ENCODE measurements around the gene MYPOP.

MYPOP gene

DNA sequence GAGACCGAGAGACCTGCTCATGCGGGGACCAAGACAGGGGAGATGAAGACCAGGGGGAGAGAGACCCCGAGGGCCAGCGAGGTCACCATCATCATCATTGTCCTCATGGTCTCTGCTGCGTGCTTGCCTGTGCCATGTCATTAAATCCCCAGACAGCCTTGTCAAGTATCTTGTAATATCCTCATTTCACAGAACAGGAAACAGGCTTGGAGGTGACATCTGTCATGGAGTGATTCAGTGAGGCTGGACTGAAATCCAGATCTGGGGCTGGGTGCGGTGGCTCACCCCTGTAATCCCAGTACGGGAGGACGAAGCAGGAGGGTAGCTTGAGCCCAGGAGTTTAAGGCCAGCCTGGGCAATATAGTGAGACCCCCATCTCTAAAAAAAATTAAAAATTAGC is 18.0 kb upstream of the MYPOP start:
- Histone ChIP-seq H3K4me1 (ENCODE audit: insufficient read depth, low read length) (no peaks in the 10 kb centered on the region), H3K9me3 (ENCODE audit: control insufficient read depth, insufficient read depth, low read length) (no peaks in the 10 kb centered on the region), H3K9ac (ENCODE audit: low read depth, low read length) (no peak overlapping the region), H3K36me3 (ENCODE audit: insufficient read depth, low read length) (no peaks in the 10 kb centered on the region)

DNA sequence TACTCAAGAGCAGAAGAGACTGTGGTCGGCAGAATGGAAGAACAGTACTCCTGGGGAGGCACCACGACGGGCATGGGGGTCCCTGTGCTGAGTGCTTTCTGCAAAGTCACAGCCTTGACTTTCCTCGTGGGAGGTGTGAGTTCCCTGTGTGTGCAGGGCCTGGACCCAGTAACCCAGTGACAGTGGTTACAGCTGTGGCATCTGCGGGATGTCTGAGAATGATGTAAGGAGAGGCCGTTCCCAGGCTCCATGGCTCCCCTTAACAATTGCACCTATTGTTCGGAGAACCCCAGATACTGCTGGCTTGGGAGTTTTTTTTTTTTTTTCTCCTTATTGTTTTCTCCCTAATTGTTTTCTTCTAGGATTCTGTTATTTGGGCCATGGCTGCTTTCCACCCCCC is 17.3 kb upstream of the MYPOP start:
- Histone ChIP-seq H3K36me3 (ENCODE audit: insufficient read depth, low read length) (no peaks in the 10 kb centered on the region), H3K9ac (ENCODE audit: low read depth, low read length) (no peak overlapping the region), H3K4me1 (ENCODE audit: insufficient read depth, low read length) (no peaks in the 10 kb centered on the region), H3K9me3 (ENCODE audit: control insufficient read depth, insufficient read depth, low read length) (no peaks in the 10 kb centered on the region)

DNA sequence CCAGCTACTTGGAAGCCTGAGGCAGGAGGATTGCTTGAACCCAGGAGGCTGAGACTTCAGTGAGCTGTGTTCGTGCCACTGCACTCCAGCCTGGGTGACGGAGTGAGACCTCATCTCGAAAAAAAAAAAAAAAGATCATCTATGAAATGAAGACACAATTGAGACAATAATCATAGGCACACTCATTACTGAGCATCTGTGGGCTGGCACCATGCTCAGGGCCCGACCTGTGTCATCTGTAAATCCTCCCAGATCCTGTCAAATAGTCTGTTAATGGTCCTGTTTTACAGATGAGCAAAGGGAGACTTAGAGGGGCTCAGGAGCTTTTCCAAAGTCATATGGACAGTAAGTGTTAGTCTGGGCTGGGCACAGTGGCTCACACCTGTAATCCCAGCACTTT is 16.3 kb upstream of the MYPOP start:
- Histone ChIP-seq H3K9ac (ENCODE audit: low read depth, low read length) (no peak overlapping the region), H3K36me3 (ENCODE audit: insufficient read depth, low read length) (no peaks in the 10 kb centered on the region), H3K9me3 (ENCODE audit: control insufficient read depth, insufficient read depth, low read length) (no peaks in the 10 kb centered on the region), H3K4me1 (ENCODE audit: insufficient read depth, low read length) (no peaks in the 10 kb centered on the region)

DNA sequence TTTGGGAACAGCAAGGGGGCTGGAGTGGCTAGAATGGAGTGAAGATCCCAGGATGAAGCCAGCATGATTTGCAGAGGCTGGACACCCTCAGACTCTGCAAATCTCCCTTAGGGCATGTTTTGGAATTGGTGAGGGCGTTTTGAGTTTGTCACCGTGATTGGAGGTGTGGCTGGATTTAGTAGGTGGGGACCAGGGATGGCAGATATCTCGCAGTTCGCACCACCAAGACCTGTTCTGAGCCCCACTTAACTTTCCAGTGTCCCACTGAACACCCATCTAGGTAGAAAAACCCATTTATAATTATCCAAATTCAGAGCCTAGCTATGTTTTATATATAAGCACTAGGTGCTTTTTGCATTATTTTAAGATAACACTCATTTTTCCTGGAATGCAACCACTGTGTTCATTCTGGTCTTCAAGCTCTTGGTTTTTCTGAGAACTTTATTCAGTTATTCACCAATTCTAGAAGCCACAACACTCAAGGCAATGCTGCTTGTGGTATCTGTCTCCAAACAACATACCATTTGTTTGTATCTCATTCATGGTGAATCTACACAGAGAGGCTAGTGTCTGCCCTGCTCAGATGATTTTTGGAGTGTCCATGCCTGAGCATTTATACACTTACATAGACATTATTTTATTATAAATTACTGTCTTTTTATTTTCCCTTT is 15.1 kb upstream of the MYPOP start:
- no peaks in the 10 kb centered on the region for H3K4me1 ChIP-seq (ENCODE audit: insufficient read depth, low read length)
- no peaks in the 10 kb centered on the region for H3K36me3 ChIP-seq (ENCODE audit: insufficient read depth, low read length)
- no peaks in the 10 kb centered on the region for H3K9me3 ChIP-seq (ENCODE audit: control insufficient read depth, insufficient read depth, low read length)
- H3K9ac ChIP-seq (ENCODE audit: low read depth, low read length): no peak overlapping the region

DNA sequence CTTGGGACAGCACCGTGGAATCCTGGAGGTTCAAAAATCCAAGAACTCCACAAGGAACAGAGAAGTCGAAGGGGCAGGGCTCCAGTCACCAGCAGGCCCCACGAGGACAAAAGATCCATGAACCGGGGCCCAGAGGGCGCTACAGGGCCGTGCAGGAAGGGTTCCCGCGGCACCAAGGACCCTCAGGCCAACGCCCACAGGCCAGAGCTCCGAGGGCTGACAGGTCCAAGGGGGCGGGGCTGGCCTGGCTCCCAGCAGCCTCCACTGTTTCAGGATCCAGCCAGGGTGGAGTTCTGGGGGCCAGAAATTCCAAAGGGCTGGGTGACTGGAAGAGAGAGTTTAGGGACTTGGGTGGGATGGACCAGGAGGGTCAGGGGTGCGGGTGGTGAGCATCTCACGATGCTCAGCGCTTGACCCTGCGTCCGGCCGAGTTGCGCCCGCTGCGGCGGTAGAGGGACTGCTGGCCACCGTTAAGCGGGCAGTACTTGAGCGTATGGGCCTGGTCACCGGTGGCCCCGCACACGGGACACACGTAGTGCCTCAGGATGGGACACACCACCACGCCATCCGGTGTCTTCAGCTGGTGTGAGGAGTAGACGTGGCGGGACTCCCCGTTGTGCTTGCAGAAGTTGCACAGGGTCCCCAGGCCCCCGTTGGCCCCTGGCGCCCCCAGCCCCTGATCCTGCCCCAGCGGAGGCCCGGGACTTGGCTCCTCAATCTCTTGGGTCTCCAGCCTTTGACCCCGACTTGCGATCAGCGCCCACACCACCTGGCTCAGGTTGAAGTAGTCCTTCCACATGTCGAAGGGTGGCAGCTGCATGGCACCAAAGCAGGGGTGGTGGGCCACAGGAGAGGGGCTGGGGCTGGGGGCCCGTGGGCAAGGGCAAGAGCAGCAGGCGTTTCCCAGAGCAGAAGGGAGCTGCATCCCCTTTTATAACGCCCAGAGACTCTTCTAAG is 11.7 kb upstream of the MYPOP start, which contains the start of gene NANOS2:
NANOS2 (minus strand) TSS at position 905 of the 957 bp plus-strand sequence; CDS start at position 820, 85 bp downstream.
- Histone ChIP-seq H3K9ac (ENCODE audit: low read depth, low read length) (no peak within 1 kb of the TSS), H3K4me1 (ENCODE audit: insufficient read depth, low read length) (no peaks in the 10 kb centered on the region), H3K36me3 (ENCODE audit: insufficient read depth, low read length) (no peaks in the 10 kb centered on the region), H3K9me3 (ENCODE audit: control insufficient read depth, insufficient read depth, low read length) (no peaks in the 10 kb centered on the region)

DNA sequence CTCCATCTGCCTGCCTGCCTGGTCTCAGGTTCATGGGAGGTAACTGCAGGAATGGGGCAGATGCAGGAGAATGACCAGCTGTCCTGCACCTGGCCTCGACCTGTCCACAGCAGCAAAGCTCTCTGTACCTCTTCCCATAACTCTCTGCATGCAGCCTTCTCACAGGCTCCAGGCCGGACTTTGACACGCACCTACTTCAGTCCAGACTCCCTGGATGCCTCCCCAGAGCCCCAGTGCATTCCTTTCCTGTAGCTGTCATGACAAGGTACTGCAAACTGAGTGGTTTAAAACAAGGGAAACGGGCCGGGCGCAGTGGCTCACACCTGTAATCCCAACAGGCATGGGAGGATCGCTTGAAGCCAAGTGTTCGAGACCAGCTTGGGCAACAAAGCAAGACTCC is 8.9 kb upstream of the MYPOP start:
- Histone ChIP-seq H3K9me3 (ENCODE audit: control insufficient read depth, insufficient read depth, low read length) (no peaks in the 10 kb centered on the region), H3K9ac (ENCODE audit: low read depth, low read length) (no peak overlapping the region), H3K36me3 (ENCODE audit: insufficient read depth, low read length) (no peaks in the 10 kb centered on the region), H3K4me1 (ENCODE audit: insufficient read depth, low read length) (no peaks in the 10 kb centered on the region)

DNA sequence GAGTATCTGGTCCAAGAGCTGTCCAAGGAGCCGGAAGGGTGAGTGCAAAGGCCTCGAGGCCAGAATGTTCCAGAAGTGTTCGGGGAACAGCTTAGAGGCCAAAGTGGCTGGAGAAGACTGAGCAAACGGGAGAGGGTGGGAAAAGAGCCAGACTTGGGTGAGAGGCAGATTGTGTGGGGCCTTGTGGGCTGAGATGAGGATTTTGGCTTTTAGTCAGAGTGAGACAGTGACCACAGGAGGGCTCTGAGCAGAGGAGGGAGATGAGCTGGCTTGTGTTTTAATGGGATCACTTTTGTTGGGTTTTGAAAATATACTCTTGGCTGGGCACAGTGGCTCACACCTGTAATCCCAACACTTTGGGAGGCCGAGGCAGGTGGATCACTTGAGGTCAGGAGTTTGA is 6.5 kb upstream of the MYPOP start:
- H3K36me3 ChIP-seq (ENCODE audit: insufficient read depth, low read length): no peaks in the 10 kb centered on the region
- H3K9me3 ChIP-seq (ENCODE audit: control insufficient read depth, insufficient read depth, low read length): no peaks in the 10 kb centered on the region
- no peak overlapping the region for H3K9ac ChIP-seq (ENCODE audit: low read depth, low read length)
- H3K4me1 ChIP-seq (ENCODE audit: insufficient read depth, low read length): no peaks in the 10 kb centered on the region

DNA sequence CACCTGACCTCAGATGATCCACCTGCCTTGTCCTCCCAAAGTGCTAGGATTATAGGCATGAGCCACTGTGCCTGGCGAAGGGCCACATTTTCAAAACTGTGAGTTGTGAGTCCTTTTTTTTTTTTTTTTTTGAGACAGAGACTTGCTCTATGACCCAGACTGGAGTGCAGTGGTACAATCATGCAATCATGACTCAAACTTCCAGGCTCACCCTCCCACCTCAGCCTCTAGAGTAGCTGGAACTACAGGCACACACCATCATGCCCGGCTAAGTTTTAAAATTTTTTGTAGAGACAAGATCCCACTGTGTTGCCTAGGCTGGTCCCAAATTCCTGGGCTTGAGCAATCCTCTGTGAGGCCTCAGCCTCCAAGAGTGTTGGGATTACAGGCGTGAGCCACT is 3.8 kb upstream of the MYPOP start:
- H3K4me1 ChIP-seq (ENCODE audit: insufficient read depth, low read length): no peaks in the 10 kb centered on the region
- H3K9ac ChIP-seq (ENCODE audit: low read depth, low read length): no peak overlapping the region

DNA sequence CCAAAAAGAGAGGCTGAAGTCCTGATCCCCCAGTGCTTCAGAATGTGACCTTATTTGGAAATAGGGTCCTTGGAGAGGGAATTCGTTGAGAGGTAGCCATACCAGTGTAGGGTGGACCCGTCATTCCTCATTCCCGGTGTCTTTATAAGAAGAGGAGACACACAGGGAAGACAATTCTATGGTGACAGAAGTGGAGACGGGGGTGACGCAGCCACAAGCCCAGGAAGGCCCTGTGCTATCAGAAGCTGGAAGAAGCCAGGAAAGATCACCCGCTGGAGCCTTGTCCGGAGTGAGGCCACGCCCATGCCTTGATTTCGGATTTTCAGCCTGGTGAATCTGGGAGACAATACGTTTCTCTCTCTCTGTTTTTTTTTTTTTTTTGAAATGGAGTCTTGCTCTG is 2.6 kb upstream of the MYPOP start:
- peaks cover 4% of the 10 kb centered on the region; the same call in 1 of the 2 replicates for H3K4me1 ChIP-seq (ENCODE audit: insufficient read depth, low read length)
- no peak overlapping the region for H3K9ac ChIP-seq (ENCODE audit: low read depth, low read length)
- no peaks in the 10 kb centered on the region for H3K36me3 ChIP-seq (ENCODE audit: insufficient read depth, low read length)
- H3K9me3 ChIP-seq (ENCODE audit: control insufficient read depth, insufficient read depth, low read length): no peaks in the 10 kb centered on the region

More for the DNA sequence above, 3.8 kb upstream of the MYPOP start:
- H3K36me3 ChIP-seq (ENCODE audit: insufficient read depth, low read length): no peaks in the 10 kb centered on the region
- H3K9me3 ChIP-seq (ENCODE audit: control insufficient read depth, insufficient read depth, low read length): no peaks in the 10 kb centered on the region

DNA sequence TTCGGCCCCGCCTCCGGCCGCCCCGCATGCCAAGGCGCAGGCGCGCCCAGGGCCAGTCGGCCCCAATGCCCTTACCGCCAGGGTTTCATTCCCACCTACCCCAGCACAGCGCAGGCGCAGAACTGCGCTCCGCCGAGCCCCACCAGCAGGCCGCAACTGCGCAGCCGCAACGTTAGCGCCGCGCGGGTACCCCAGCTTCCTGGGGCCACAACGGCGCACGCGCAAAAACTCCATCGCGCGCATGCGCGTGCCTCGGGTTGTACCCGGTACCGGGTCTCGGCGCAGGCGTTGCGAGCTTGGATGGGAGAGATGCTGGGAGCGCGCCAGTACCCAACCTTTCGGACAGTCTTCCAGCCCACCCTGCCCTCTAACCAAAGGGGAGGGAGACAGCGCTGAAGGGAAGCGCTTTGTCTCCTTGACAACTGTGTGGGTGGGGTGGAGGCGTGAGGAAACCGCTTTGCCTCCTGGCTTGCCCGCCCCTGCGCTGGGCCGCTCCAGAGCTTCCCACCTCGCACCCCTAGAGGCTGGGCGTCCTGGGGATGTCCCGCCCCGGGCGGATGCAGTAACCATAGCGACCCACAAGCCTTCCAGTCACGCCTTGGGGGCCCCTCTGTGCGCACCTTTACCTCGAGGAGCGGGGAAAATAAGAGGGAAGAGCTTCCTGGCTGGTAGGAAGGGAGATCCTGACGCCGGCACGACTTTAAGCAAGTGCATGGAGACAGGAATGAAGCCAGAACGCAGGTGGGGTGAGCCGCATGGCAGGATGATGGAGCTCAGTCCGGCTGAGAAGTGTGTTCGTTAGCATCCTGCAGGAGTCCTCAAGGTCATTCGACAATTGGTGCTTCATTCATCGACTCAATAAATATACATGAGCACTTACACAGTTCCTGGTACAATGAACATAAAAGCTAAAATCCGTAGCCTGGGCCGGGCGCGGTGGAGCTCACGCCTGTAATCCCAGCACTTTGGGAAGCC is 525 bp upstream of the MYPOP start:
- Histone ChIP-seq H3K36me3 (ENCODE audit: insufficient read depth, low read length) (peaks cover 3% of the 10 kb centered on the region; the same call in 1 of the 2 replicates), H3K9me3 (ENCODE audit: control insufficient read depth, insufficient read depth, low read length) (no peaks in the 10 kb centered on the region), H3K4me1 (ENCODE audit: insufficient read depth, low read length) (peaks cover 4% of the 10 kb centered on the region; the same call in 1 of the 2 replicates), H3K9ac (ENCODE audit: low read depth, low read length) (peak overlapping the region; percentile 72)

DNA sequence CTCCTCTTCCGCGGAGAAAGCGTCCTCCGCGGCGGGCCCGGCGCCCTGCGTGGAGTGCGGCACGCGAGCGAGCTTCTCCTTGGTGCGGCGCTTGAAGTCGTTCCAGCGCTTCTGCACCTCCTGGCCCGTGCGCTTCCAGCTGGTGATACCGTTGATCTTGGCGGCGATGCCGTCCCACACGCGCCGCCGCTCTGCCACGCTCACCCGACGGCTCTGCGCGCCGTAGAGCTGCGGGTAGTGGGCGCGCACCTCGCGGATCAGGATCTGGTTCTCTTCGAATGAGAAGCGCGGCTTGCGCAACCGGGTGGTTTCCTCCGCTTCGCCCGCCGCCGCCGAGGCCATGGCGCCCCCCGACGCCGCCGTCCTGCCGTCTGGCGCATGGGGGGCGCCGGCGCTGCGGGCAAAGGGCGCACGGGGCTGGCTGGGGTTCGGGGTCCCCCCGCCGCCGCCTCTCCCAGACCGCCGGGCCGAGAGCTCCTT is 941 bp downstream of the MYPOP start:
- Histone ChIP-seq H3K9ac (ENCODE audit: low read depth, low read length) (peak overlapping the region; percentile 29; the same call in 1 of the 2 replicates), H3K4me1 (ENCODE audit: insufficient read depth, low read length) (peaks cover 4% of the 10 kb centered on the region; the same call in 1 of the 2 replicates), H3K36me3 (ENCODE audit: insufficient read depth, low read length) (peaks cover 3% of the 10 kb centered on the region; the same call in 1 of the 2 replicates), H3K9me3 (ENCODE audit: control insufficient read depth, insufficient read depth, low read length) (no peaks in the 10 kb centered on the region)

DNA sequence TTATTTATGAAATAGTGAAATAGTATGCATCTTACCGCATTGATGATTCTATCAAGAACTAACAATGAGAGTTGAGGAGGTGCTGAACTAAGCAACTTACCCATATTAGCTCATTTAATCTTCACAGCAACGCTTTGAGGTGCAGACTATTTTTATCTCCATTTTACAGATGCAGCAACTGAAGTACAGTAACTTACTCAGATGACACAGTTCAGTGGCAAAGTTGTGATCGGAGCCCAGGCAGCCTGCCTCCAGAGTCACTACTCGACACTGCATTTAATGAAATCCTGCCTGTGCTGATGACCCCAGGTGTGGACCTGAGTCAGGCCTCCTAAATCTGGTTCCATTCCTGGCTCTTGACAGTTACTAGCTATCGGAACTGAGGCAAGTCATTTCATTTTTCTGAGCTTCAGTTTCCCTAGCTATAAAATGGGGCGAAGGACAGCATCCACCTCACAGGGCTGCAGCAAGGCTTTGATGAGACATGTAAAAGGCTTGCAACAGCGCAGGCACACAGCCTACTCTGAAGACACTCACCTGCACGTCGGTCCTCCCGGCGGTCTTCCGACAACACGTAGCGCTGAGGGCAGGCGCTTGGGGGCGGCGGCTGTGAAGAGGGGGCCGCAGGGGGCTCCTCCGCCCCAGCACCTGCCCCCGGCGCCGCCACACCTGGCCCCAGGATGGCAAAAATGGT is 1.5 kb downstream of the MYPOP start:
- H3K4me1 ChIP-seq (ENCODE audit: insufficient read depth, low read length): peaks cover 4% of the 10 kb centered on the region; the same call in 1 of the 2 replicates

DNA sequence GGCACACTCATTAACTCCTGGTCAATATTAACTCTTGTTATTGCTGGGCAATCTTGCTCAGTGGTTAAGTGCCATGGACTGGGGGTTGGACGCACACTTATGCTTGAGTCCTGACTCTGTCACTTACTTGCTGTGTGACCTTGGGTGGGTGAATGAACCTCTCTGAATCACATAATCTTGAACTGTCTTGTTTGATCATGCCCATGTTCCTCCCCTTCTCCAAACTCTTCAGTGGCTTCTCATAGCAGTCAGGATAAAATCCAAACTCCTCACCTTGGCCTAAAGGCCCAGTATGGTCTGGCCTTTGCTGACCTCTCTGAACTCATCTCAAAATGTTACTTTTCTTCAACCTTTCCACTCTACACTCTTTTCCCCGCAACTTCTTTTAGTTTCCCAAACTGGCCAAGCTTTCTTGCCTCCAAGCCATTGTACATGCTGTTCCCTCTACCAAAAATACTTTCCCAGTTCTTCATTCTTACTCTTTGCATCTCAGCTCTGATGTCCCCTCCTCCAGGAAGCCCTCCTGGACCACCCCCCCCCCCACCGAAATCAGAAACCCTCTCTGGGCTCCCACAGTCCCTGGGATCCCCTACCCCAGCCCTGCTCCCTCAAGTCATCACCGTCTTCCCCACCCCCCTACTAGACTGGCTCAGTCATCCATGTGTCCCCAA is 2.4 kb downstream of the MYPOP start:
- Histone ChIP-seq H3K36me3 (ENCODE audit: insufficient read depth, low read length) (peaks cover 3% of the 10 kb centered on the region; the same call in 1 of the 2 replicates), H3K4me1 (ENCODE audit: insufficient read depth, low read length) (peaks cover 4% of the 10 kb centered on the region; the same call in 1 of the 2 replicates), H3K9me3 (ENCODE audit: control insufficient read depth, insufficient read depth, low read length) (no peaks in the 10 kb centered on the region), H3K9ac (ENCODE audit: low read depth, low read length) (no peak overlapping the region)

More for the DNA sequence above, 1.5 kb downstream of the MYPOP start:
- H3K9ac ChIP-seq (ENCODE audit: low read depth, low read length): peak overlapping the region; percentile 29; the same call in 1 of the 2 replicates
- peaks cover 3% of the 10 kb centered on the region; the same call in 1 of the 2 replicates for H3K36me3 ChIP-seq (ENCODE audit: insufficient read depth, low read length)
- H3K9me3 ChIP-seq (ENCODE audit: control insufficient read depth, insufficient read depth, low read length): no peaks in the 10 kb centered on the region
